HFFc6 (cell line): ENCODE data around the gene PRKCE. TPM values are rescaled to one million over a fixed set of nuclear protein-coding genes. Genes with fewer than 3 reads are reported as not detected.

Experiments
- DNase-seq: peaks from one replicate; pipeline ENCODE4 v3.0.0-alpha.2; 2018
- H3K27ac Mint-ChIP-seq: 2 replicates; pipeline ENCODE4 v1.8.0; 2020; ENCODE audit warnings: mild to moderate bottlenecking, mixed read lengths
- H3K27me3 Mint-ChIP-seq: 2 replicates; pipeline ENCODE4 v1.8.0; 2021; ENCODE audit warnings: mild to moderate bottlenecking, moderate library complexity, mixed read lengths; ENCODE audit not compliant: insufficient read depth
- H3K36me3 Mint-ChIP-seq: 2 replicates; pipeline ENCODE4 v1.8.0; 2021; ENCODE audit warnings: low read depth, mixed read lengths
- H3K4me1 Mint-ChIP-seq: 2 replicates; pipeline ENCODE4 v1.8.0; 2020; ENCODE audit warnings: low read depth, mixed read lengths
- H3K4me3 Mint-ChIP-seq: 2 replicates; pipeline ENCODE4 v1.8.0; 2020; ENCODE audit warnings: mild to moderate bottlenecking, moderate library complexity, mixed read lengths
- H3K9me3 Mint-ChIP-seq: 2 replicates; pipeline ENCODE4 v1.8.0; 2020; ENCODE audit warnings: mild to moderate bottlenecking, mixed read lengths
- CTCF ChIP-seq: fragments of 200-600 bp; sonication (generic); IDR thresholded peaks from 2 replicates; pipeline ENCODE4 v1.5.0; 2021; ENCODE audit warnings: antibody characterized with exemption, mild to moderate bottlenecking
- total RNA-seq, 6 experiments: library from RNA; stranded (reverse); fragmentation: NEBNext Ultra II Directional; extraction: Animal tissue kit (Norgen Biotek cat#: 25700); gene quantifications; 2 replicates in 1 of 6; 3 replicates in 5 of 6; pipeline ENCODE4 v1.2.3, GENCODE V29; 2021

PRKCE gene
- total RNA-seq, 6 experiments from 2014 or later, result 10.8 to 13.7 (median 12.0) TPM

GRCh38 chr2:45907592-45907991 lies 256.1 kb downstream of the PRKCE start:
- Mint-ChIP-seq H3K4me3 (no peak overlapping the region), H3K27ac (no peak overlapping the region), H3K27me3 (peaks cover 2% of the 10 kb centered on the region; the same call in 1 of the 2 replicates), H3K4me1 (peaks cover 18% of the 10 kb centered on the region), H3K9me3 (no peaks in the 10 kb centered on the region), H3K36me3 (no peaks in the 10 kb centered on the region)
- no peak for TF ChIP-seq CTCF
- DNase-seq, result no peak

GRCh38 chr2:45908316-45909170 lies 257.1 kb downstream of the PRKCE start:
- peaks cover 18% of the 10 kb centered on the region for H3K4me1 Mint-ChIP-seq
- no peak overlapping the region for H3K4me3 Mint-ChIP-seq
- peaks cover 5% of the 10 kb centered on the region for H3K27me3 Mint-ChIP-seq
- H3K9me3 Mint-ChIP-seq, result no peaks in the 10 kb centered on the region
- no peak overlapping the region for H3K27ac Mint-ChIP-seq
- peak; percentile 11 for DNase-seq
- no peak for TF ChIP-seq CTCF
- no peaks in the 10 kb centered on the region for H3K36me3 Mint-ChIP-seq

- H3K27ac Mint-ChIP-seq, result no peak overlapping the region
- no peak overlapping the region for H3K4me3 Mint-ChIP-seq
- DNase-seq, result no peak
- H3K36me3 Mint-ChIP-seq, result no peaks in the 10 kb centered on the region
- no peak for TF ChIP-seq CTCF
- peaks cover 5% of the 10 kb centered on the region for H3K27me3 Mint-ChIP-seq
- H3K9me3 Mint-ChIP-seq, result no peaks in the 10 kb centered on the region
- peaks cover 18% of the 10 kb centered on the region for H3K4me1 Mint-ChIP-seq
Observed at GRCh38 chr2:45909171-45909565, 257.7 kb downstream of the PRKCE start.

GRCh38 chr2:45909677-45910191 lies 258.3 kb downstream of the PRKCE start:
- H3K36me3 Mint-ChIP-seq, result no peaks in the 10 kb centered on the region
- TF ChIP-seq CTCF, result no peak

GRCh38 chr2:45910473-45911060 lies 259.1 kb downstream of the PRKCE start:
- DNase-seq, result no peak
- peaks cover 5% of the 10 kb centered on the region for H3K27me3 Mint-ChIP-seq
- no peaks in the 10 kb centered on the region for H3K9me3 Mint-ChIP-seq
- no peaks in the 10 kb centered on the region for H3K36me3 Mint-ChIP-seq
- H3K4me3 Mint-ChIP-seq, result no peak overlapping the region
- H3K27ac Mint-ChIP-seq, result no peak overlapping the region
- peaks cover 18% of the 10 kb centered on the region for H3K4me1 Mint-ChIP-seq
- no peak for TF ChIP-seq CTCF

More at GRCh38 chr2:45909677-45910191, 258.3 kb downstream of the PRKCE start:
- Mint-ChIP-seq H3K9me3 (no peaks in the 10 kb centered on the region), H3K4me1 (peaks cover 18% of the 10 kb centered on the region), H3K4me3 (no peak overlapping the region), H3K27ac (no peak overlapping the region), H3K27me3 (peaks cover 5% of the 10 kb centered on the region)
- DNase-seq, result no peak
